A673 (cell line): ENCODE measurements around the gene TDRKH. TPM values are rescaled to one million over a fixed set of nuclear protein-coding genes. Genes with fewer than 3 reads are reported as not detected.

Source experiments
- BruUV-seq: library from RNA; stranded (reverse); fragments of 400-500 nt; replicated peaks from 2 replicates; lab custom pipeline; 2021; lab: Mats Ljungman, UMichigan
- CTCF ChIA-PET: fragments of 300-600 bp; sonication (Branson Sonifier 250); formaldehyde crosslinking; loops from one replicate; lab custom pipeline; 2022; ENCODE audit warnings: antibody characterized with exemption; lab: Charles Lee
- POLR2A ChIA-PET: fragments of 300-600 bp; sonication (Branson Sonifier 250); formaldehyde crosslinking; loops from one replicate; lab custom pipeline; 2022; ENCODE audit warnings: antibody characterized with exemption; ENCODE audit not compliant: low non-redundant PET; lab: Charles Lee
- DNase-seq: peaks from one replicate; pipeline ENCODE4 v3.0.0-alpha.2; 2015; ENCODE audit warnings: low spot score
- H3K27ac ChIP-seq: fragments of 200-600 bp; sonication (generic); 2 replicates; pipeline ENCODE4 v1.5.1; 2016; ENCODE audit warnings: mixed run types, low read depth, mild to moderate bottlenecking, mixed read lengths, antibody characterized with exemption, low read length; ENCODE audit not compliant: poor library complexity, severe bottlenecking
- H3K27me3 ChIP-seq: fragments of 200-600 bp; sonication (generic); replicated peaks from 2 replicates; pipeline ENCODE4 v1.6.1; 2017; ENCODE audit warnings: mixed run types, low read depth, mild to moderate bottlenecking, mixed read lengths, antibody characterized with exemption, low read length; ENCODE audit not compliant: insufficient read depth, poor library complexity
- H3K36me3 ChIP-seq: fragments of 200-600 bp; sonication (generic); 2 replicates; pipeline ENCODE4 v1.6.1; 2016; ENCODE audit warnings: mixed run types, mild to moderate bottlenecking, mixed read lengths, antibody characterized with exemption, low read length; ENCODE audit not compliant: insufficient read depth, poor library complexity, severe bottlenecking
- H3K4me1 ChIP-seq: fragments of 200-600 bp; sonication (generic); 2 replicates; pipeline ENCODE4 v1.6.1; 2017; ENCODE audit warnings: mixed run types, mild to moderate bottlenecking, mixed read lengths, antibody characterized with exemption, low read length; ENCODE audit not compliant: insufficient read depth, poor library complexity, severe bottlenecking
- H3K4me3 ChIP-seq: fragments of 200-600 bp; sonication (generic); 2 replicates; pipeline ENCODE4 v1.5.1; 2016; ENCODE audit warnings: low read depth, mixed run types, mild to moderate bottlenecking, mixed read lengths, low read length; ENCODE audit not compliant: poor library complexity, severe bottlenecking
- H3K9me3 ChIP-seq: fragments of 200-600 bp; sonication (generic); 2 replicates; pipeline ENCODE4 v1.6.1; 2016; ENCODE audit warnings: mixed run types, low read depth, mild to moderate bottlenecking, mixed read lengths, antibody characterized with exemption, low read length; ENCODE audit not compliant: poor library complexity, severe bottlenecking
- CTCF ChIP-seq: fragments of 300-800, 200-600 bp; sonication (generic); conservative IDR thresholded peaks from 2 replicates; pipeline ENCODE4 v1.5.1; 2017; ENCODE audit warnings: low read depth, mild to moderate bottlenecking, antibody characterized with exemption, low read length, moderate library complexity, mixed read lengths
- EZH2 ChIP-seq: fragments of 200-600 bp; sonication (generic); IDR thresholded peaks from 2 replicates; pipeline ENCODE4 v1.6.1; 2017; ENCODE audit warnings: borderline replicate concordance, low read depth, mild to moderate bottlenecking, mixed read lengths, antibody characterized with exemption, low read length; ENCODE audit not compliant: poor library complexity, severe bottlenecking
- intact Hi-C: fragments of 100-400 bp; cut with micrococcal nuclease; formaldehyde crosslinking; loops from one replicate; pipeline ENCODE4 v1.10.0; 2022; ENCODE audit not compliant: unreplicated experiment
- total RNA-seq: library from RNA; stranded (reverse); gene quantifications from 2 replicates; pipeline ENCODE4 v1.2.3, GENCODE V29; 2021

TDRKH gene
- total RNA-seq, 1 experiment from 2014 or later = 2.1 TPM

DNA sequence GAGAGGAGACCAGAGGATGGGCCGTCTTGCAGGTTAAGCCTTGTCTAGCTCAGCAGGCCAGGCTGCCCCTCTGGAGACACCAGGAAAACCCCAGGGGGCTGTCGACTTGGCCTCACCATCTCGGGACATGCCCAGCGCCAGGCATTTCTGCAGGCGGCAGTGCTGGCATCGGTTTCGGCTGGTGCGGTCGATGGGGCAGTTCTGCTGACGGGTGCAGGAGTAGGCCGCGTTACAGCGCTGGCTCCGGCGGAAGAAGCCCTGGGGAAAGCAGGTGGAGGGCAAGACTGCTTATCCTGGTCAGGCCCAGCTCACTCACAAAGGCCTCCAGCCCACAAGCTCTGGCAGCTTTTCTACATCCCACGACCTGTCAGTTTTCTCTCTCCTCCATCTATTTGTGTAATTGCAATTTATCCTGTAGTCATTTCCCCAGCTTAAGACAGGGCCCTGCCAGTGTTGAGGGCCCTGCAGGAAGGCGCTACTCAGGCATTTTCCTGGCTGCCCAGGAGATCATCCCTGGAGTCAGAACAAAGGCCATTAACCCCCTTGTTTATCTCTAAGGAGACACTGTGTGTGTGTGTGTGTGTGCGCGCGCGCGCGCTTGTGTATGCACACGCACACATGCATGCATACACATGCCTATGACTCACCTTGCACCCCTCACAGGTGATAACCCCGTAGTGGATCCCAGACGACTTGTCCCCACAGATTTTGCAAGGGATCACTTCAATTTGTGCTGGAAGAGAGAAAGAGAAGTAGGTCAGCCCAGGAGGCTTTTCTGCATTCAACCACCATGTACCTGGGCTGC, 26.4 kb upstream of the TDRKH start:
- Histone ChIP-seq H3K27me3 (peaks cover 4% of the 10 kb centered on the region), H3K27ac (no peak overlapping the region), H3K9me3 (no peaks in the 10 kb centered on the region), H3K4me3 (no peak overlapping the region), H3K4me1 (no peaks in the 10 kb centered on the region), H3K36me3 (no peaks in the 10 kb centered on the region)
- intact Hi-C loops = no loop called here
- CTCF ChIA-PET = interaction anchor here (0.7 kb wide), 1 partner anchor 185 kb away, joined by 3 read pairs; no protein-coding TSS in a partner anchor
- no peak for DNase-seq
- no TSS peak for BruUV-seq
- TF ChIP-seq CTCF (no peak), EZH2 (no peak)
- POLR2A ChIA-PET = no interaction called here

GRCh38 chr1:151815716-151816327, 25.5 kb upstream of the TDRKH start:
- TF ChIP-seq CTCF (no peak), EZH2 (no peak)
- no peak overlapping the region for H3K27ac ChIP-seq
- DNase-seq = no peak
- CTCF ChIA-PET = no interaction called here
- H3K36me3 ChIP-seq = no peaks in the 10 kb centered on the region
- H3K27me3 ChIP-seq = peaks cover 4% of the 10 kb centered on the region
- intact Hi-C loops = no loop called here
- no TSS peak for BruUV-seq
- POLR2A ChIA-PET = no interaction called here
- no peaks in the 10 kb centered on the region for H3K4me1 ChIP-seq
- no peaks in the 10 kb centered on the region for H3K9me3 ChIP-seq
- H3K4me3 ChIP-seq = no peak overlapping the region

GRCh38 chr1:151814971-151815545, 24.8 kb upstream of the TDRKH start:
- CTCF ChIA-PET = no interaction called here
- no TSS peak for BruUV-seq
- Histone ChIP-seq H3K4me3 (no peak overlapping the region), H3K9me3 (no peaks in the 10 kb centered on the region), H3K27me3 (peaks cover 4% of the 10 kb centered on the region), H3K27ac (no peak overlapping the region), H3K36me3 (no peaks in the 10 kb centered on the region), H3K4me1 (no peaks in the 10 kb centered on the region)
- intact Hi-C loops = no loop called here
- POLR2A ChIA-PET = no interaction called here
- DNase-seq = no peak
- no peak for TF ChIP-seq CTCF
- no peak for TF ChIP-seq EZH2
